Liver (tissue), 9 donors: ENCODE results near the gene ATP5F1B. TPM values are rescaled to one million over a fixed set of nuclear protein-coding genes. Genes with fewer than 3 reads are reported as not detected.
A peak's percentile ranks its signal among the peaks of the same experiment; 100 is the strongest.

Experiments used
- DNase-seq: peaks from one replicate; pipeline ENCODE4 v3.0.0-alpha.2; 2017; ENCODE audit warnings: low spot score
- H3K27ac ChIP-seq, 2 donors: one replicate each; pipeline ENCODE4 v1.7.0; 2013; ENCODE audit warnings: inconsistent platforms in 2 of 2, low read length in 2 of 2, control low read depth in 1 of 2, low read depth in 1 of 2, mild to moderate bottlenecking in 1 of 2
- H3K27me3 ChIP-seq, 4 donors: one replicate each; pipeline versions ENCODE4 v1.6.1 to v1.7.0; 2013; ENCODE audit warnings: low read length in 3 of 4, inconsistent platforms in 1 of 4, mild to moderate bottlenecking in 1 of 4, moderate library complexity in 1 of 4; ENCODE audit not compliant: control insufficient read depth in 4 of 4, insufficient read depth in 4 of 4
- H3K36me3 ChIP-seq, 4 donors: one replicate each; pipeline versions ENCODE4 v1.6.1 to v1.7.0; 2013; ENCODE audit warnings: low read length in 3 of 4, mild to moderate bottlenecking in 3 of 4, low read depth in 1 of 4, moderate library complexity in 1 of 4; ENCODE audit not compliant: control insufficient read depth in 4 of 4, insufficient read depth in 3 of 4
- H3K4me1 ChIP-seq, 4 donors: one replicate each; pipeline versions ENCODE4 v1.6.1 to v1.7.0; 2013; ENCODE audit warnings: low read length in 3 of 4, mild to moderate bottlenecking in 3 of 4, moderate library complexity in 1 of 4; ENCODE audit not compliant: control insufficient read depth in 4 of 4, insufficient read depth in 4 of 4
- H3K4me3 ChIP-seq, 3 donors: one replicate each; pipeline versions ENCODE4 v1.6.1 to v1.7.0; 2013; ENCODE audit warnings: low read length in 3 of 3, control low read depth in 1 of 3, low read depth in 1 of 3, mild to moderate bottlenecking in 1 of 3
- H3K9ac ChIP-seq, 2 donors: one replicate each; pipeline ENCODE4 v1.7.0; 2013; ENCODE audit warnings: low read length in 2 of 2, mild to moderate bottlenecking in 2 of 2, moderate library complexity in 2 of 2, control low read depth in 1 of 2, low read depth in 1 of 2
- H3K9me3 ChIP-seq, 4 donors: one replicate each; pipeline versions ENCODE4 v1.6.1 to v1.7.0; 2013; ENCODE audit warnings: low read length in 3 of 4; ENCODE audit not compliant: control insufficient read depth in 4 of 4
- ATF3 ChIP-seq: IDR thresholded peaks from 2 replicates; pipeline ENCODE4 v1.6.1; 2016; ENCODE audit warnings: antibody characterized with exemption
- CTCF ChIP-seq: fragments of 150-350 bp; IDR thresholded peaks from 2 replicates; pipeline ENCODE4 v1.5.1; 2017; ENCODE audit warnings: improper control_type of control experiment, low read depth, low read length; ENCODE audit not compliant: missing input control
- EGR1 ChIP-seq, 2 donors: IDR thresholded peaks; 2 replicates each; pipeline ENCODE4 v1.6.1; 2016 to 2018; ENCODE audit warnings: antibody characterized with exemption in 2 of 2, low read depth in 2 of 2
- FOXA1 ChIP-seq: IDR thresholded peaks from 2 replicates; pipeline ENCODE4 v1.6.1; 2016; ENCODE audit warnings: antibody characterized with exemption
- FOXA2 ChIP-seq: IDR thresholded peaks from 2 replicates; pipeline ENCODE4 v1.6.1; 2016; ENCODE audit warnings: antibody characterized with exemption
- GABPA ChIP-seq, 2 donors: IDR thresholded peaks in 1 of 2; conservative IDR thresholded peaks in 1 of 2; 2 replicates each; pipeline ENCODE4 v1.6.1; 2016; ENCODE audit warnings: antibody characterized with exemption in 2 of 2, mild to moderate bottlenecking in 1 of 2, moderate library complexity in 1 of 2
- HNF4A ChIP-seq, 2 donors: conservative IDR thresholded peaks; 2 replicates each; pipeline ENCODE4 v1.6.1; 2016; ENCODE audit warnings: antibody characterized with exemption in 2 of 2, mild to moderate bottlenecking in 2 of 2
- HNF4G ChIP-seq: IDR thresholded peaks from 2 replicates; pipeline ENCODE4 v1.6.1; 2016; ENCODE audit warnings: antibody characterized with exemption
- JUND ChIP-seq, 2 donors: IDR thresholded peaks; 2 replicates each; pipeline ENCODE4 v1.6.1; 2016; ENCODE audit warnings: antibody characterized with exemption in 2 of 2
- MAX ChIP-seq: IDR thresholded peaks from 2 replicates; pipeline ENCODE4 v1.6.1; 2016; ENCODE audit warnings: antibody characterized with exemption
- NR2F2 ChIP-seq: IDR thresholded peaks from 2 replicates; pipeline ENCODE4 v1.6.1; 2016; ENCODE audit warnings: antibody characterized with exemption
- RAD21 ChIP-seq, 2 donors: IDR thresholded peaks; 2 replicates each; pipeline ENCODE4 v1.6.1; 2016; ENCODE audit warnings: antibody characterized with exemption in 2 of 2, mild to moderate bottlenecking in 2 of 2
- REST ChIP-seq: IDR thresholded peaks from 2 replicates; pipeline ENCODE4 v1.6.1; 2016; ENCODE audit warnings: antibody characterized with exemption, mild to moderate bottlenecking
- RXRA ChIP-seq, 2 donors: IDR thresholded peaks; 2 replicates each; pipeline ENCODE4 v1.6.1; 2017 to 2018; ENCODE audit warnings: antibody characterized with exemption in 2 of 2, mild to moderate bottlenecking in 1 of 2
- SP1 ChIP-seq: IDR thresholded peaks from 2 replicates; pipeline ENCODE4 v1.6.1; 2018; ENCODE audit warnings: antibody characterized with exemption, mild to moderate bottlenecking
- TAF1 ChIP-seq: conservative IDR thresholded peaks from 2 replicates; pipeline ENCODE4 v1.6.1; 2016; ENCODE audit warnings: antibody characterized with exemption, mild to moderate bottlenecking
- YY1 ChIP-seq: IDR thresholded peaks from 2 replicates; pipeline ENCODE4 v1.6.1; 2016; ENCODE audit warnings: antibody characterized with exemption, mild to moderate bottlenecking
- ZBTB33 ChIP-seq: IDR thresholded peaks from 2 replicates; pipeline ENCODE4 v1.6.1; 2016; ENCODE audit warnings: antibody characterized with exemption
- WGBS: extraction: QIAGEN DNeasy Blood & Tissue Kit; methylation state at CpG from one replicate; pipeline ENCODE4 v1.1.7; 2013; 5-methylcytosine and 5-hydroxymethylcytosine counted together
- polyA plus RNA-seq, 2 donors: library from polyadenylated mRNA; stranded (reverse) in 1 of 2; unstranded in 1 of 2; fragments of 200-250 nt in 1 of 2; fragments of >200 nt in 1 of 2; fragmentation: Nextera tagmentation in 1 of 2; extraction: Ambion mirVana in 1 of 2; gene quantifications; one replicate each; pipeline versions ENCODE4 v1.2.1 to v1.2.3, GENCODE V29; 2013 to 2015
- total RNA-seq, 2 donors: library from RNA; depleted of rRNA; stranded (reverse); fragments of >200 nt; gene quantifications; one replicate each; pipeline ENCODE4 v1.2.3, GENCODE V29; 2014
- donor health status: healthy.
- donor health status: healthy.
- donor health status: healthy.
- donor health status: healthy.
- donor health status: healthy.

The ATP5F1B gene
- total and polyA plus RNA-seq, 4 donors, result 273 to 569 (median 438) TPM

- TF ChIP-seq REST (no peak), MAX (no peak), NR2F2 (no peak)
These were observed 16.2 kb downstream of the ATP5F1B start (continued) for GRCh38 chr12:56629459-56630179.

GRCh38 chr12:56628671-56629458 is 16.9 kb downstream of the ATP5F1B start:
- Histone ChIP-seq H3K36me3 (peaks cover 0 to 7% (median 0%) of the 10 kb centered on the region in 4 donors), H3K9me3 (no peaks in the 10 kb centered on the region), H3K4me3 (peak overlapping the region; percentile 79 to 99 (median 89)), H3K27ac (peak overlapping the region; percentile 94 to 99), H3K4me1 (peaks cover 15 to 56% (median 46%) of the 10 kb centered on the region in 4 donors), H3K9ac (peak overlapping the region; percentile 94), H3K27me3 (no peaks in the 10 kb centered on the region)
- DNase-seq, result peak; percentile 64
- TF ChIP-seq TAF1, result no peak
- TF ChIP-seq RXRA (IDR thresholded peaks at IDR 0.05), result no peak
- peak in 1 of 2 donors; percentile 50 for TF ChIP-seq GABPA (IDR thresholded peaks at IDR 0.05 in 1 of 2, conservative IDR thresholded peaks at IDR 0.05 in 1 of 2)
- peak; percentile 56 for TF ChIP-seq SP1
- TF ChIP-seq ATF3, result no peak
- TF ChIP-seq FOXA2, result no peak
- peak in 1 of 2 donors; percentile 7 for TF ChIP-seq HNF4A (conservative IDR thresholded peaks at IDR 0.05)
- no peak for TF ChIP-seq NR2F2
- TF ChIP-seq YY1, result peak; percentile 96
- TF ChIP-seq JUND (IDR thresholded peaks at IDR 0.05), result no peak
- TF ChIP-seq HNF4G, result no peak
- TF ChIP-seq RAD21 (IDR thresholded peaks at IDR 0.05), result no peak
- peak in 1 of 2 donors; percentile 46 for TF ChIP-seq EGR1 (IDR thresholded peaks at IDR 0.05; ENCODE audit: low read depth in 2 of 2)
- TF ChIP-seq MAX, result peak; percentile 86
- no peak for TF ChIP-seq REST
- peak; percentile 51 for TF ChIP-seq ZBTB33
- TF ChIP-seq CTCF, result no peak
- TF ChIP-seq FOXA1, result no peak
- WGBS, result under 1% methylated on average over 18 of the region's 18 CpGs
